Stimulated activated CD4-positive, alpha-beta T cell treated with anti-CD3 and anti-CD28 coated beads, Interleukin-15, amount 100 ng/mL, for 1 hour (primary cell): ENCODE data around the gene MYO5B.
"Not testable (repeated sequence)": the region's sequence is repeated elsewhere in the genome, so short reads cannot be mapped to it uniquely, and the experiment has no call there.

Experiments used
- DNase-seq, 2 donors: peaks; one replicate each; pipeline ENCODE4 v3.0.0-alpha.2; 2020; ENCODE audit warnings: low read depth in 1 of 2, low spot score in 1 of 2

MYO5B gene

DNA sequence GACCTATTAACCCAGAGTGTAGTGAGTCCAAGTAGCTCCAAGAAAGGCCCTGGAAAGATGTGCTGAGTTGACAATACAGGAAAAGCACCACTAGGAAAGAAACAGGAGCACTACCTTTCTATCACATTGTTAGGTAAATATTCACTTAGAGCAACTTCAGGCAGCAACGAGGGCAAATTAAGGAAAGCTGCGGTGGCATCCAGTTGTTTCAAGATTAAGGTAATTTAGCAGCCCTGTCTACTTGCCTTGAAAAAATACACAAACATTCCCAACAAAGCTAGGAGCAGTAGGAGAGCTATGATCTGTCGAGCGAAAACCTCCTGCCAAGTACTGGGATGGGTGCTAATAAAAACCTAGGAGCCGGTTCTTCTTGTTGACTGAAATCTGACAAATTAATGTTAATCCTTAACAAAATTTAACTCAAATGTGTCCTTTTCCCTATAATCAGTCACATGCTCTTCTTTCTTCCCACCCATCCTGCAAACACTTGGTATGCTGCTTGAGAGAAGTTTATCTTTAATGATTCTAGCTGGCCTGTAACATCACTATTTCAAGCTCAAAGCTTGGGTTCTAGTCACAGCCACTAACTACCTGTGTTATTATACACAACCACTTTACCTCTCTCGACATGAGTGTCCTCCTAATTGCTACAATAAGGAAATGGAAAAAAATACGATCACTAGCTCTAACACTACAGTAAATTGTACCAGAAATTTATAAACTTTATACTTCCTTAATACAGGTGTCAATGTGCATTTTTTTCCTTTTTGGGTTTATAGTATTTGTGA, 383.6 kb downstream of the MYO5B start:
- DNase-seq = no peak

DNA sequence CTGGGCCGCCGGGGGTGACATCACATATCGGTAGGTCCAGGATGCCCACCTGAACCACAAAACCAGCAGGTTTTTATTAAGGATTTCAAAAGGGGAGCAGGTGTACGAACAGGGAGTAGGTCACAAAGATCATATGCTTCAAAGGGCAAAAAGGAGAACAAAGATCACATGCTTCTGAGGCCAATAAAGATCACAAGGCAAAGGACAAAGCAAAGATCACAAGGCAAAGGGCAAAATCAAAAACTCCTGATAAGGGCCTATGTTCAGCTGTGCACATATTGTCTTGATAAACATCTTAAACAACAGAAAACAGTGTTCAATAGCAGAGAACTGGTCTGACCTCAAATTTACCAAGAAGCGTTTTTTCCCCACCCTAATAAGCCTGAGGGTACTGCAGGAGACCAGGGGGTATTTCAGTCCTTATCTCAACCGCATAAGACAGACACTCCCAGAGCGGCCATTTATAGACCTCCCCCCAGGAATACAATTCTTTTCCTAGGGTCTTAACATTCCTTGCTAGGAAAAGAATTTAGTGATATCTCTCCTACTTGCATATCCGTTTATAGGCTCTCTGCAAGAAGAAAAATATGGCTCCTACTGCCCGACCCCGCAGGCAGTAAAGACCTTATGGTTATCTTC, 386.3 kb downstream of the MYO5B start:
- DNase-seq = not testable (repeated sequence)

DNA sequence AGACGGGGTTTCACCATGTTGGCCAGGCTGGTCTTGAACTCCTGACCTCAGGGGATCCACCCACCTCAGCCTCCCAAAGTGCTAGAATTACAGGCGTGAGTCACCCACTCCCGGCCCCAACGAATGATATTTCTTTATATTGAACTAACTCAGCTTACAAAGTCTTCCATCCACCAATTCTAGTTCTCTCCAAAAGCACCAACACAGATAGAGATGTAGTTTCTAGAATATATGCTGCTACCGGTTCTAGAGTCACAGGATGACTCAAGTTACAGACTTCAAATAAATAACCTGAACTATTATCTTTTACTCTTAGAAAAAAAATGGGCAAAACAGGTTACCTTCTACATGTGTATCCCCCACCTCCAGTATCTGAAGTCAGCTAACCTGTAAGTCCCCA, 390.9 kb downstream of the MYO5B start:
- no peak for DNase-seq

DNA sequence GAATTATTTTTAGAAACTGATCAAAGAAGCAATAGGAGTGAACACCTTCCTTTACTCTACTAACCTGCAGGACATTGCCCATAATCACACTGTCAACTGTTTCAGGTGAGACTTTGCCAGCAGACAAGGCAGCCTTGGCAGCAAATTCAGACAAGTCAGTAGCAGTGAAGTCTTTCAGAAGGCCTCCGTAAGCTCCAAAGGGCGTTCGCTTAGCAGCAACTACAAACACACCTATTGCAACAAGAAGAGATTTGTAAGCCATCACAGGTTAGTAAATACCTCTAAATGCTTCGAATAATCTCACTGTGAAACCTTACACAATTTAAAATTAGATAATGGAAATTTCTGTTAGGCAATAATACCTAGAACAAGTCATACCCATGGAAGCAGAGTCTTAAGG, 392.3 kb downstream of the MYO5B start:
- DNase-seq = no peak

DNA sequence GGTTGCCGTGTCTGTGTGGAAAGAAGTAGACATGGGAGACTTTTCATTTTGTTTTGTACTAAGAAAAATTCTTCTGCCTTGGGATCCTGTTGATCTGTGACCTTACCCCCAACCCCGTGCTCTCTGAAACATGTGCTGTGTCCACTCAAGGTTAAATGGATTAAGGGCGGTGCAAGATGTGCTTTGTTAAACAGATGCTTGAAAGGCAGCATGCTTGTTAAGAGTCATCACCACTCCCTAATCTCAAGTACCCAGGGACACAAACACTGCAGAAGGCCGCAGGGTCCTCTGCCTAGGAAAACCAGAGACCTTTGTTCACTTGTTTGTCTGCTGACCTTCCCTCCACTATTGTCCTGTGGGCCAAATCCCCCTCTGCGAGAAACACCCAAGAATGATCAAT, 394.5 kb downstream of the MYO5B start:
- DNase-seq = not testable (repeated sequence)

DNA sequence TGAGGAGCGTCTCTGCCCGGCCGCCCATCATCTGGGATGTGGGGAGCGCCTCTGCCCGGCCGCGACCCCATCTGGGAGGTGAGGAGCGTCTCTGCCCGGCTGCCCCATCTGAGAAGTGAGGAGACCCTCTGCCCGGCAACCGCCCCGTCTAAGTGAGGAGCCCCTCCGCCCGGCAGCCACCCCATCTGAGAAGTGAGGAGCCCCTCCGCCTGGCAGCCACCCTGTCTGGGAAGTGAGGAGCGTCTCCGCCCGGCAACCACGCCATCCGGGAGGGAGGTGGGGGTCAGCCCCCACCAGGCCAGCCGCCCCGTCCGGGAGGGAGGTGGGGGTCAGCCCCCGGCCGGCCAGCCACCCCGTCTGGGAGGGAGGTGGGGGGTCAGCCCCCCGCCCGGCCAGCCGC, 395.1 kb downstream of the MYO5B start:
- DNase-seq = not testable (repeated sequence)

DNA sequence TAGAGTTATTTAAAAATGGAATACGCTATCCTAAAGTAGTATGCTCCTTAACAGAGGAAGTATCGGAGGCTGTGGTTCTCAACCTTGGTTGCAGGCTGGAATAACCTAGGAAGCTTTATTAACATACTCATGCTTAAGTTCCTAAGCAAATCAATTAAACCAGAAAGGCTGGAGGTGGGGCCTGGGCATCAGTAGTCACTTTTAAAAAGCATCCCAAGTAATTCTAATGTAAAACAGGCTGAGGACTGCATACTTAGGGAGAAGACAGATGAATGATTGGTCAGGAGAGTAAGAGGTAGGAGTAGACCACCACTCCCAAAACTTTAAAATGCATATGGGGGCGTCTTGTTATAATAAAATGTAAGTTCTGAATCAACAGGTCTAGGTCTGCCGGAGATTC, 396.9 kb downstream of the MYO5B start:
- DNase-seq = no peak

DNA sequence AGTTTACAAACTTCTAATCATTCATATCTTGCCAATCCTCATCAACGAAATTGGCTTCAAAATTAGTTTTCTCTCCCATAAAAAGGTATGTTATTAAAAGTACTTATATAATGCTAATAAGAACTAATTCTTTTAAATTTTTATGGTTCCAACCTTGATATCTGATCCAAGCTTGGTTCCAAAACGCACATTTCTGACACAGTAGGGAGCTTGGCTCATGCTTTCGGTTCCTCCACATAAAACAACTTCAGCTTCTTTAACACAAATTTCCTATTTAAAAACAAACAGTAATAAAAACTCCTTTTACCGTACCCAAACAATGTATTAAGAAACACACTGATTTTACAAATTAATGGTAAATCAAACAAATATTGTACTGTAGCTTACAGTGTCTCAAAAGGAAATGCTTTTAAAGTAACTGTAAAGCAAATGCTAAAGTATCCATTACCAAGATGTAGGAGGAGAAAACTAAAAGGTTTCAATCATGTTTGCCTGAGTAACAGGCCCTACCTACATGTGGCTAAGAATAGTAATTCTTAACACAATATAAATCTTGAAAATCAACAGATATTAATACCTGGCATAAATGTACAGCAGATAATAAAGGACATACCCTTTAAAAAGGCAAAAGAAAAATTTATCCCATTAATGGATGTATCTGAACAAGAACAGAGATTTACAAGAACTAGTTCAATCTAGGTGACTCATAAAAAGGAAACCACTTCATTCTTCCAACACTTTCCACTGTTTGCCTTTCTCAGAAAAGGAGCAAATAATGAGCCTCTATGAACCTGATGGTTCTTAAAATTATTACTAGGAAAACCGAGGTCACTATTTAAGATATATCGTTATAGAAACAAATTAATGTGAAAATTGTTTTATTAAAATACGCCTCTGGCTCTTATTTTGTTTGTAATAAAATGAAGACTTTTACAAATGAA, 399.1 kb downstream of the MYO5B start:
- DNase-seq = no peak

DNA sequence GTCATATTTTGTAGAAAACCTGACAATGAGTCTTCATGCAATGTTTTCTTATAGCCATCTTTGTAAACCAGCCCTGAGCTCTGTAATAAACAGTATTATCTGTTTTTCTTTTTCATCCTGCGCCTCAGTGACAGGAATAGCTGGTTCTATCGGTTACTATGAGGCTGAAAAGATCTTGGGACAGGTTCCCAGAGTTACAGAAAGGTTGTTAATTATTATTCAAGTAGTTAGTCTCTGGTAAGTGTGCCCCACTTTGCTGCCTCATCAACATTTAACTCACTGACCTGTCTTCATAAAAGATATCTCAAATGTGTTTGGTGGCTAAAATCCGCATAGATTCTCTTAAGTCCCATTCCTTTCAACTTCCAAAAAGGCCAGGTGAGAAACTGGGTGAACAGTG, 400.2 kb downstream of the MYO5B start:
- no peak for DNase-seq

DNA sequence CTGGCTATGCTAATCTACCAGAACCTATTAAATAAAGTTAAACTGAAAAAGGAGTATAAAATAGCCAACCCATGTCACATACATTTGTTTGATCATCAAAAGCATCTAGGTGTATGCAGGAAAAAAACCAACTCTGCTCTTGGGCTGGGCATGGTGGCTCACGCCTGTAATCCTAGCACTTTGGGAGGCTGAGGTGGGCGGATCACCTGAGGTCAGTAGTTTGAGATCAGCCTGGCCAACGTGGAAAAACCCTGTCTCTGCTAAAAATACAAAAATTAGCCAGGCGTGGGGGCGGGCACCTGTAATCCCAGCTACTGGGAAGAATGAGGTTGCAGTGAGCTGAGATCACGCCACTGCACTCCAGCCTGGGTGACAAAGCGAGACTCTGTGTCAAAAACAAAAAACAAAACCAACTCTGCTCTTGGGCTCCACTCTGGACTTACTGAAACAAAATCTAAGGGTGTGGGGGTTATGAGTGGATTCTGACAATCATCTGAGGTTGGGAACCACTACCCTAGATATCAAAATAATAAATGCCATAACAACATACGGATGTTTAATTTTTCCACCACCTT, 405.3 kb downstream of the MYO5B start:
- DNase-seq = not testable (repeated sequence)

DNA sequence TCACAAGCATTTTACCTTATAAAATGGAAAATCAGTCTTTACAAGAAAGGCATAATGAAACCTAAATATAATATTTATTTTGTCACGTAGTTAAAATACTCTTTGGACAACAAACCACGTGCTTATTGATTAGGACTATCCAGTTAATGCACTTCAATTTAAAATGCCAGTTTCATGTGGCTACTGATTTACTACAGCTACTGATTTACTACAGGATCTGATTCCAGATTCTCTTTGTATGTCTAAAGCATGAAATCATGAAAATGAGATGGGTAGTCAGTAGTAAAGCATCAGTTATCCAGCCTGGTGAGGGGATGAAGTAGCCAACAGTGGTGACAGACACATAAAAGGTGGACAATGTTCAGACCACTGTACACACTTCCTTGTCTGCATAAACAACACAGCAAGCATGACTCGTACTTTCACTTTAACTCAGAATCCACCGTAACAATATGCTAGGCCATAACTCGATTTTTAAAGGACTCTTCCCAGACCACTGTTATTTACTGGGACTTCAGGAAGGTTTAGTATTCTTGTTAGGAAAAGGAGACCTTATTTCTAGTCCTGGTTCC, 406.5 kb downstream of the MYO5B start:
- no peak for DNase-seq

DNA sequence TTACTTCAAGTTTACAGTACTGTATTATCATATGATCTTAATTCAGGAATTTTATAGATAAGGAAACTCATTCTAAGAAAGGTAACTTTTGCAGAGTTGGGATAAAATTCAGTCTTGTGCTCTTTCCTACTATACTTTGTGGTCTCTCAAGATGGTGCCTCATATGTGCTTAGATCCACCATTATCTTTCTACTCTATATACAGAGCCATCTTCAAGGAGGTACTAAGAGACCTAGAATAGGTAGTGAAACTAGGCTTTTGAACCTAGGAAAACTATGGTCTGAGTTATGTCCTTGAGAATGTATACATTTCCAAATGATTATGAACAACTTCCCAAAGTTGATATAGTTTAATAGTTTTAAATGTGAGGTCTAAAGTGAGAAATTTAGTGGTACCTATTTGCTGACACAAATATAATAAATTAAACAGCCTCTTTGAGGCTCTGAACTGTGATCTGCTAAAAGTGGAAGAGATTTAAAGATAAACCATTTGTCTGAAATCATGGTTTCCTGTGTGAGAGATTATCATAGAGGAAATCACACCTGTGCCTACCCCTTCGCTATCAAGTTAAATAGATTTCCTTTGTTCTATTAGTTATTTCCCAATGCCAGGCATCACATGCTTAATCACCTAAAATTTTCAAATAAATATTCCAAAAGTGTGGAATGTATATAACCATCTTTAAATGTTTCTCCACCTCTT, 408.8 kb downstream of the MYO5B start:
- no peak for DNase-seq

DNA sequence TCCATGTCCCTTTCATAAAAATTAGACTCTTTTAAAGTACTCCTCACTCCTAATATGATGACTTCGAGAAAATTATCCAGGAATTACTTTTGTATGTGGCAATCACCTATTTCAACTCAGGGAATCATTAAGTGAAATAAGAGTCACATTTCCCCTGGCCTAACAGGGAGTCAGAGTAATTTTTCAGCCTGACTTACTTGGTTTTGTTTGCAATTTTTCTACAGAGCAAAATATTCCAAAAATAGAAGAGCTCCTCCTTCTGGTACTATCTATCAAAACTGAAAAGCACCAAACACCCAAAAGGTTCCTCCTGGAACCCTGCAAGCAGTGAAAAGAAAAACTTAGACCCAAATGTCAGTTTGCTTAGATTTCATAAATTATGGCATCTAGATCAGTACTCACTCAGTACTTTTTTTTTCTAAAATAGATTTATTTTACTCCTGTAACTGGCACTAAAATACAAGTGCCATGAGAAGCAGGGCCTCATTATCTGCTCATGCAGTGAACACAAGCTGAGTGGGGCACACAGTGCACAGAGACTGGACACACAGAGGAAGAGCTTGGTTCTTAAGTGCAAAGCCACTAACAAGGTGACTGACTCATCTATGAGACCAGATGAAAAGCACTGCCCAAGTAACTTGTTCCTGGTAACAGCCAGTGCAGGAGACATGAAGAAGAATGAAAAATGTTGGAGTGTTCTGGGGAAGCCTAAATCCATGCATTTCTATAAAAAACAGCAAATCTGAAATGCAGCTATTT, 410.3 kb downstream of the MYO5B start:
- no peak for DNase-seq

DNA sequence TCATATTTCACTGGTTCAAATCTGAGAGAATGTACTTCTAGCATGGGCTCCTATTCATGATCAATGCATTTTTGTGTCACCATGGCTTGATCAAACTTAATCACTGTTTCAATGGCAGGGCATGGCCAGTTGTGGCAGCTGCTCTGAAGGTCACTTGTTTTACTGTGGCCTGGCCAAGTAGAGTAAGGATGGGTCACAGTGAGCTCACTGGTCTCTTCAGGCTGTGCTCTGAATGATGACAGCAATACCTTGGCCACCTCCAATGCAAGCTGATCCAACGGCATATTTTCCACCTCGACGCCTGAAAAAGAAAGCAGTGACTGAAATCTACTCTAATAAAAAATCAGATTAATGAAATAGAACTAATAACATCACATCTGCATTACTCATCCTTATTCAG, 411.3 kb downstream of the MYO5B start:
- not testable (repeated sequence) for DNase-seq

DNA sequence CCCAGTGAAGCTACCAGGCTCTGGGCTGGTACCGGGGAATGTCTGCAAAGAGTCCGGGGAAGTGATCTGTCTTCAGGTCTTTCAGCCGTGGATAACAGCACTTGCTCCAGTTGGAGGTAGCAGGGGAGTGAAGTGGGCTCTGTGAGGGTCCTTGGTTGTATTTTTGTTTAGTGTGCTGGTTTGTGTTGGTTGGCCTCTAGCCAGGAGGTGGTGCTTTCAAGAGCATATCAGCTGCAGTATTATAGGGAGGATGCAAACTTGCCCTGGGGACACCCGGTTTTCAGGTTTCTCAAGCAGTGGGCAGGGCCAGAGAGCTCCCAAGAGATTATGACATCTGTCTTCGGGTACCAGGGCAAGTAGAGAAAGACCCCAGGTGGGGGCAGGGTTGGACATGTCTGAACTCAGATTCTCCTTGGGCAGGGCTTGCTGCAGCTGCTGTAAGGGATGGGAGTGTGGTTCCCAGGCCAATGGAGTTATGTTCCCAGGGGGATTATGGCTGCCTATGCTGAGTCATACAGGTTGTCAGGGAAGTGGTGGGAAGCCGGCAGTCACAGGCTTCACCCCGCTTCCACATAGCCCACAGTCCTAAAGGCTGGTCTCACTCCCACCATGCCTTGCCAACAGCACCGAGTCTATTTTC, 416.0 kb downstream of the MYO5B start:
- no peak for DNase-seq
